Amniotic epithelial cell (primary cell): ENCODE results near the gene MYLK.
A peak's percentile ranks its signal among the peaks of the same experiment; 100 is the strongest.
"Not testable (repeated sequence)": the region's sequence is repeated elsewhere in the genome, so short reads cannot be mapped to it uniquely, and the experiment has no call there.

Experiments
- DNase-seq: peaks from one replicate; pipeline ENCODE4 v3.0.0-alpha.2; 2010; ENCODE audit warnings: low read depth

MYLK gene

DNA sequence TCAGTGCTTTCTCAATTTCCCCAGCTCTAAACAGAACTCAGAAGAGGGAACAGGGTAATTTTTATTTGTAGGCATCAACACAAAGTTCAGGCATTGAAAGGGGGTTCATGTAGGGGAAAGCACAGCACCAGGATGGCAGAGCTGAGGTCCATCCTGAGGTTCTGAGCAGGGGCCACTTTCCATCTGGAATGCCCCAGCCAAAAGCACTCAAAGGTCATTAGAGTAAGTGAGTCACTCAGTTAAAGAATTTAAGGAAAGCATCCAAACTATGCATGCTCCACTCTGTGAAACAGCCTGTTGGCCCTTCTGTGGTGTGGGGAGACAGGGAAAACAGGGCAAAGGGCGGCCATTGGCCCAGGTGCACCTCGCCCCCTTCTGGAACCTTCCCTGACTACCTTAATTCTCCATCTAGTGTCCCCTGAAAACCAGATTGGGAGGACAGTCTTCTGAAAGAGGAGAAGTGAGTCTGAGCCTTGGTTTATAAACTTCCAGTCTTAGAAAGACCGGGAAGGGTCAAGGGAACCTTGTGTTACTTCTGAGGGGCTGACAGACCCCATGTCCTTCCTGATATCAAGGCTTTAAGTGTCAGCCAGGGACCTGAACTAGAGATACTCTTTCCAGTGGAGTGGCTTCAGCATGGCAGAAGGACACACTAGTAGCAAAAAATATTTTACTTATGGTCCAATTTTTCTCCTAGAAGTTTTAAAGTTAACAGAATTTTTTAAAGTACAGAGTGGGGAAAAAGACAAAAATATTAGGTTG is 133.3 kb downstream of the MYLK start:
- peak; percentile 93 for DNase-seq

DNA sequence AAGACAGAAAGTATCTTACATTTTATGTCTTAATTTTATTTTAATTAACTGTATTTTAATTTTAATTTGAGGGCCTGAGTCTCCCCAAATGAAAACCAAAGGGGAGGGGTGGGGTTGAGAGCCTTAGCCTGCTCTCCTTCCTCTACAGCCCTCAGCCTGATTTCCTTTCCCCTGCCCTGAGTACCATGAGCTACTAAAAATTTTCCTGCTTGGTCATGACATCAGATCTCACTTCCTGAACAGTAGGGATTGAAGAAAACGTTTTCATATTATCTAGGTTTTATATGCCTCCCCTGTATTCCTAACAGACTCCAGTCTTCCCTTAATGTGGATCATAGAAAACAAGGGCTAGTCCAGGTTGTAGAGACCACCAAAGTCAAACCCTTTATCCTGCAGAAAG is 133.9 kb downstream of the MYLK start:
- DNase-seq, result no peak

DNA sequence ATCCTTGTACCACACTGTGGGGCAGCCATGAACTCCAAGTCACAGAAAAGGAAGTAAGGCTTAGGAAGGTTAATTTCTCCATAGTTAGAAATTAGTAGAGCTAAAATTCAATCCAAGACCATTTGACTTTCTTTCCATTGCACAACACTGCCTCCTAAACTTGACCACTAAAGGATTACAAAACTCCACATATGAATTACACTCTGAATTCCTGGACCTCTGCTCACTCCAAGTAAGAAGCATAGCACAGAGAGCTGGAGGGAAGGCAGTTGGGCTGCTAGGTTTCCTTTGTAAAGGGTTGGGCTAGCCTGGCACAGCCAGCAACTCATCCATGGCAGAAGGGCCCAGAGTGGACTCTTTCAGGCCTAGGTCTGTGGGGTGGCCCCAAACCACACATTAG is 134.4 kb downstream of the MYLK start:
- DNase-seq, result peak; percentile 98

DNA sequence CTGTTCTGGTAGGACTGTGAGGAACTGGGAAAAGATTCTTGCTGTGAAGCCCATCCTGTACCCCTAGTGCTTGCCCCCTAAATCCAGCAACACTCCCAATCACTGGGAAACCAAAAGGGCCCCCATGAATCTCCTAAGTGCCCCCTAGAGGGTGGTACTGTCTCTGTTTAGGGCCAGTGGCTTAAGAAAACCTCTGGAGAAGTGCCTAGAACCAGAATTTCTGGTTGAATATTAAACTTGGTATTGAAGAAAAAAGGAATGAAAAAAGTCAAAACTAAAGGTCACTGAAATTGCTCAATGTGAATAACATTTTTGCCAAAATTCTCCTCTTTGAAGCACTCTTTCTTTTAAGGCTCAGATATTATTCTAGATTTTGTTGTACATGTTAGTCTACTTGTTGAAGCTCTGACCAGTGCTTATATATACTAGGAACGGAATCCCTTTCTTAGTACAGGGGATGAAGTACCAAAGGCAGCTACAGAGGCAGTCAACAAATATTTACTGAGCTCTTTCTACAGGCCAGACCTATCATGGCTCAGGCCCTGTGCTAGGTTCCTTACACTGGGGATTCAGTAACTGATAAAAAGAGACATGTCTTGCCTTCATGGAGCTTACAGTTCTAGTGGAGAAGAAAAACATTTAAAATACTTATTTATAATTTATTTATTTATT is 138.8 kb downstream of the MYLK start:
- no peak for DNase-seq

- DNase-seq, result no peak
Measured at GRCh38 chr3:123744064-123744463, 140.1 kb downstream of the MYLK start.

- no peak for DNase-seq
Measured at GRCh38 chr3:123743121-123743520, 141.0 kb downstream of the MYLK start.

DNA sequence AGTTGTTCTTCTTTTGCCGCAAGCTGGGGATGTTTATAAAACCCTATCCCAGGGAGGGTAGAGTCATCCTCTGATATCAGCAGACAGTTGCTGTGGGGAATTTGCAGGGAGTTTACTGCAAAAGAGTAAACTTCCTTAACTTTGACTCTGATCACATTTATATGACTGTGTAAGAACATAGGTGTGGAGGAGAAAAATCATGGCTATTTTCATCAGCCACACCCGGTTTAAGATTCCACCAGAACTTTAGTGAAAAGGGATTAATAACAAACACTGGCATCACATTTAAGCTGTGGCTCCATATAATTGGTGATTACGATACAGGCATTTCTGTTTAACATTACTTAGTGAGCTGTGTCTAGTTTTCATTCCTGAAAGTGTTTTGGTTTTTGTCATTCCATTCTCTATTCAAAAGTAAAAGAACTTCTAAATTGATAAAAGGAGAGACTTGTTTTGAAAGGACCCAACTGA is 143.1 kb downstream of the MYLK start:
- DNase-seq, result peak; percentile 62

- peak; percentile 30 for DNase-seq
Measured at GRCh38 chr3:123740391-123740822, 143.7 kb downstream of the MYLK start.

DNA sequence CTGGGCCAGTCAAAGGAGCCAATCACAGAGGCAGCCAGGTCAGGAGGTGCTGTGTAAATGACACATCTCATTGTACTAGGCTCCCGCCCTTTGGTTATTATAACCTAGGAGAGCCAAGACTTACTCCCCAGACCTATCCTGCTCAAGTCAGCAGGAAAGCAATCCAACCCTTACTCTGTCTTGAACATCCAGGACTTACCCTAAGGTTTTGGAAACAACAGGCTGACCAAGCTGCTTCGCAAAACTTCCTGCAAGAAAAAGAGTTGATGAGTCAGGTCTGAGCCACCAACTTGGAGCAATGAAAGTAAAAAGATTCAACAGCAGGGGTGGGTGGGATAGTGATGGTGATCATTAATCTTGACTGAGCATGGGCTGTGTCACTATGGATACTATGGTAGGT is 144.4 kb downstream of the MYLK start:
- DNase-seq, result peak; percentile 69

GRCh38 chr3:123739106-123739505 is 145.0 kb downstream of the MYLK start:
- DNase-seq, result no peak

DNA sequence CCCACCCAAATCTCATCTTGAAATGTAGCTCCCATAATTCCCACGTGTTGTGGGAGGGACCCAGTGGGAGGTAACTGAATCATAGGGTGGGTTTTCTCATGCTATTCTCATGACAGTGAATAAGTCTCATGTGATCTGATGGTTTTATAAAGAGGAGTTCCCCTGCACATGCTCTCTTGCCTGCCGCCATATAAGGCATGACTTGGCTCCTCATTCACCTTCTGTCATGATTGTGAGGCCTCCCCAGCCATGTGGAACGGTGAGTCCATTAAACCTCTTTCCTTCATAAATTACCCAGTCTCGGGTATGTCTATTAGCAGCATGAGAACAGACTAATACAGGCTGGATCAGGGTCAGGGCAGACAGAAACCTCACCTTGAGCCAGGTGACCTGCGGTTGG is 145.6 kb downstream of the MYLK start:
- DNase-seq, result not testable (repeated sequence)

DNA sequence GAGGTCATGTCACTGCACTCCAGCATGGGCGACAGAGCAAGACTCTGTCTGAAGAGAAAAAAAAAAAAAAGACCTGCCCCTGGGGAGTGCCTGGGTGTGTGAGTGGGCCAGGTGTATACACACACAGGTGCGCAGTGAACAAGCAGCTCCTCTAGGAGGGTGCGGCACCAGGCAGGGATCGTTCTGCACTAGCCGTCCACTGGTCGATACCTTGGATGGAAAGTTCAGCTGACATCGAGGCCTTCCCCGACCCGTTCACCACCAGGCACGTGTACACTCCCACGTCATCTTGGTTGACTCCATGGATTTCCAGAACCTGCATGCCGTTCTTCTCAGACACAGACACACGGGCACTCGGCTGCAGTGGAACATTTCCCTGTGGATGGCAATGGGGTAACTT is 147.0 kb downstream of the MYLK start:
- no peak for DNase-seq

GRCh38 chr3:123735456-123735855 is 148.7 kb downstream of the MYLK start:
- DNase-seq, result no peak

DNA sequence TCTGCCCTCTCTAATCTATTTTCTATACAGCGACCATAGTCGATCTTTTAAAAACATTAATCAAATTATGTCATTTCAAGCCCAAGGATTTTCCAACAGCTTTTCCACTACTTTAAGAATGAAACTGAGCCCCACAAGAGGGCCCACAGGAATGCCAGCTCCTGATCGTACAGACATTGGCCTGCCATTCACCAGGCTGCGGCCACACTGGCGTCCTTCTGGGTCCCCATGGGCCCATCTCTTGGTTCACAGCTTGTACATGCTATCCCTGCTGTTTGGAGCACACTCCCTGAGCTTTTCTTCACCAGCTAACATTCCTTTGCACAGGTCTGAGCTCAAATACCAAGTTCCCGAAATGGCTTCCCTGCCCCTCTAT is 149.6 kb downstream of the MYLK start:
- no peak for DNase-seq

DNA sequence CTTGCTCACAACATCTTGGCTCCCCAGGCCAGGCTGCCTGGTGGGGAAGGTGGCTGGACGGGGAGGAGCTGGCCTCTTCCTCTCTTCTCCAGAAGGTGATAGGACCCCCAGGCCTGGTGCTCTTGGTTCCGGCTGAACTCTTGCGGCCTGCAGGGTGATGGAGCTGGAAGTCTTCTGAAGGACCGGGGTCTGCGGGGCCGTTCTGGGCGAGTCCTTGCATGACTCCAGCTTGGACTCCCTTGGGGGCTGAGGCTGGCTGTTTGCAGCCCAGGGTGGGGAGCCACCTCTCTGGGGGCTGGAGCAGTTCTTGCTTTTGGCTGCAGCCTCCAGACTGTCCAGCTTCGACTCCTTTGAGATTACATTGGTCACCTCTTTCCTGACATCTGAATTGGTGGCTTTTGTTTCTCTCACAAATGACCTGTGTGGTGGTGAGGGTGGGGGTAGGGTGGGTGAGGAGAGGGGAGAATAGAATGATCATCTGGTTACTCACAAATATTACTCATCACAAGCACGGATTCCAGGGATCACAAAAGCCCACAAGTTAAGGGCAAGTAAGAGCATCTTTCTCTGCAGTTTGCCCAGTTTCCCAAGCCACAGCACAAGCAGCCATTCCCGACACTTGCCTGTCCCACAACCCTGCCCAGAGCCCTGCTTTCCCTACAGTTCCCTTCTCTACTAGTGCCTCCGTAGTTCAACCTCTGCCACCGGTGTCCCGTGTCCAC is 150.2 kb downstream of the MYLK start:
- peak; percentile 88 for DNase-seq

GRCh38 chr3:123733341-123733740 is 150.8 kb downstream of the MYLK start:
- no peak for DNase-seq

- peak; percentile 80 for DNase-seq
Measured at GRCh38 chr3:123732447-123732846, 151.7 kb downstream of the MYLK start.

DNA sequence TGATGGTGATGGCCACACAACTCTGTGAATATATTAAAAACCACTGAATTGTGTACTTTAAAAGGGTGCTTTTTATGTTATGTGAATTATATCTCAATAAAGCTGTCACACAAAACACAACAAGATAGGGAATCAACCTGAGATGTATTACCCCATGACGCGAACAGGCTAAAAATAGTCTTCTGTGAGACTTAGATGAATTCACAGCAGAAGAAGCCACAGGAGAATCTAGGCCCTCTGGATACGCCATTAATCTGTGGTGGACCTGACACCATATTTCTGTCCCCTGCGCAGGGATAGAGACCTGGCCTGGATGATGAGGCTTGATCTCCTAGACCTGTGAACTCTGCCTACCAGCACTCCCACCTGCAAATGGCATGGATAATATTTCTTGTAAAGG is 153.3 kb downstream of the MYLK start:
- DNase-seq, result no peak

DNA sequence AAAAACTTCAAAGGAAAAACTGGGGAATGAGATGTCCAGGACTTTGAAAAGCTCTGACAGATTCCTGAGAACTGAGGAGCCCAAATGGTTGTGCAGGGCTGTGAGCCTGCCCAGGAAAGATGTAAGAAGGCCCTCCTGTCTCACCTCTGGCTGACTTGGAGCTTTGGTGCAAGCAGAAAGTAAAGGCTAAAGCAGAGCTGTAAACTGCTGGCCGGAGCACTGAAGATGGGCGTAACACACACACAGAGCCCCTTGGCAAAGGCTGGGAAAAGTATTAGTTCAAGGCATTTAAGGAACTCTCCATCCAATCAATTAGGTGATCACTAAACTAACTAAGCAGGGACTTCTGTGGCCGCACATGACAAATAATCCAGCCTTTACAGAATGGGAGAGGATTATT is 155.1 kb downstream of the MYLK start:
- DNase-seq, result no peak

DNA sequence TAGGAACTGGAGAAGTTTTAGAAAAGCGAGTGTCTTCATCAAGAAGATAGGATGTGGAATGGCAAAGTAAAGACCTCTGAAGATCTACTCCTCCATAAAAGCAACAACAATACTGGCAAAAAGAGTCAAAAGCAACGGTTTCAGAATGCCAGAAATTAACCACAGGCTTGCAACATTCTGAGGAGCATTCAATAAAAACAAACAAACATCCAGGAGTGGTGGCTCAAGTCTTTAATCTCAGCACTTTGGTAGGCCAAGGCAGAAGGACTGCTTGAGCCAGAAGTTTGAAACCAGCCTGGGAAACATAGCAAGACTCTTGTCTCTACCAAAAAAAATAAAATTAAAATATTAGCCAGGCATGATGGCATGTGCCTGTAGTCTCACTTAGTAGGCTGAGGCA is 156.1 kb downstream of the MYLK start:
- peak; percentile 84 for DNase-seq

- DNase-seq, result no peak
Measured at GRCh38 chr3:123725652-123726400, 158.3 kb downstream of the MYLK start.

GRCh38 chr3:123724306-123724705 is 159.8 kb downstream of the MYLK start:
- peak; percentile 26 for DNase-seq
